Stimulated activated CD4-positive, alpha-beta T cell treated with anti-CD3 and anti-CD28 coated beads, TNF-alpha, amount 100 ng/mL, for 24 hours (primary cell): ENCODE measurements around the gene SREBF2.
A peak's percentile ranks its signal among the peaks of the same experiment; 100 is the strongest.
"Not testable (repeated sequence)": the region's sequence is repeated elsewhere in the genome, so short reads cannot be mapped to it uniquely, and the experiment has no call there.

Experiments used
- DNase-seq, 3 experiments: peaks; one replicate each; pipeline ENCODE4 v3.0.0-alpha.2; 2020; ENCODE audit warnings: low read depth in 3 of 3

Gene SREBF2

DNA sequence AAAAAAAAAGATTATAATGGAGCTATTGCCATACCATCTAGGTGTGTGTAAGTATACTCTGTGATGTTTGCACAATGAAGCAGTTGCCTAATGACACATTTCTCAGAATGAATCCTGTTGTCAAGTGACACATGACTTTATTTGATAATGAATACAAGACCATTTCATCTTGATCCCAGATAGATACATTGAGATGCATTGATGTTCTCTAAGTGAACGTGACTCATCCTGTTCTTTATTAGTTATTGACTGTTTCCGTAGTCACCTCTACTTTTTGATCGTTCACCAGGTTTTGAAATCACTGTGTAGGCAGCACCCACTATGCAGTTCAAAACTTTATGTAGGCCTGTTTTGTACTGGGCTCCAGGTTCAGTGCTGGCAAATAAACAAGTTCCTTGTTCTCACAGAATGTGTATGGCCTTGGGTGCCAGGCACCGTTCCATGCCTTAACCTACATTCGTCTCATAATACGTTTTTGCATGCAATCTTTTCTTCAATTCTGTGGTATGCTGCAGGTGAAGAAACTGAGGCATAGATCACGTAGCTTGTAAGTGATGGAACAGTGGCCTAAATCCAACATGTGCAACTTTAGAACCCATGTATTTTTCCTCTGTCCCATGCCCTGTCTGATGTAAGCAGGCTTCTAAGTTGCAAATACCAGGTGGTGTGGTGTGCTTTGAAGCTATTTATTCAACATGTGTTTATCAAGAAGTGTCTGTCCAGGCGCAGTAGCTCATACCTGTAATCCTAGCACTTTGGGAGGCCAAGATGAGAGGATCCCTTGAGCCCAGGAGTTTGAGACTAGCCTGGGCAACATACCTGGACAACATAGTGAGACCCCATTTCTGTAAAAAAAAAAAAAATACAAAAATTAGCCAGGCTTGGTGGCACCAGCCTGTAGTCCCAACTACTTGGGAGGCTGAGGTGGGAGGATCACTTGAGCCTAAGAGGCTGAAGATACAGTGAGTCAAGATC, 10.4 kb downstream of the SREBF2 start:
- DNase-seq: no peak

- no peak for DNase-seq
Observed at GRCh38 chr22:41844036-41844435, 11.1 kb downstream of the SREBF2 start.

DNA sequence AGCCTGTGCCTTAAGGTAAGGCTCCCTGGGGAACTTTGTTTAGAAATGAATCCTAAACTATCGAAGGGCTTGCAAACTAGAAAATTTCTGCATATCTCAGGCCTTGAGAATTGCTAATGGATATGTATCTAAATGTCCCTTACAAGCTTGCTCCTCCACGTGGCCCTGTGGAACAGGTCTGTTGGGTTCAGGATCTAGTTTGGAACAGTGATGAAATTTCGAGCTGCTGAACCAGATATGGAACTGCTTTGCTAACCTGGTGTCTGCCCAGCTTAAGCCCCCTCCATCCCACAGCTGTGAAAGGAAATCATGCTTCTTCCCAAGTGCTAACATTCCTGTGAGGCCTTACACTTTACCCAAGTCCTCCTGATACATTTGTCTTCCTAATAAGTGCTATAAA, 11.6 kb downstream of the SREBF2 start:
- no peak for DNase-seq

DNA sequence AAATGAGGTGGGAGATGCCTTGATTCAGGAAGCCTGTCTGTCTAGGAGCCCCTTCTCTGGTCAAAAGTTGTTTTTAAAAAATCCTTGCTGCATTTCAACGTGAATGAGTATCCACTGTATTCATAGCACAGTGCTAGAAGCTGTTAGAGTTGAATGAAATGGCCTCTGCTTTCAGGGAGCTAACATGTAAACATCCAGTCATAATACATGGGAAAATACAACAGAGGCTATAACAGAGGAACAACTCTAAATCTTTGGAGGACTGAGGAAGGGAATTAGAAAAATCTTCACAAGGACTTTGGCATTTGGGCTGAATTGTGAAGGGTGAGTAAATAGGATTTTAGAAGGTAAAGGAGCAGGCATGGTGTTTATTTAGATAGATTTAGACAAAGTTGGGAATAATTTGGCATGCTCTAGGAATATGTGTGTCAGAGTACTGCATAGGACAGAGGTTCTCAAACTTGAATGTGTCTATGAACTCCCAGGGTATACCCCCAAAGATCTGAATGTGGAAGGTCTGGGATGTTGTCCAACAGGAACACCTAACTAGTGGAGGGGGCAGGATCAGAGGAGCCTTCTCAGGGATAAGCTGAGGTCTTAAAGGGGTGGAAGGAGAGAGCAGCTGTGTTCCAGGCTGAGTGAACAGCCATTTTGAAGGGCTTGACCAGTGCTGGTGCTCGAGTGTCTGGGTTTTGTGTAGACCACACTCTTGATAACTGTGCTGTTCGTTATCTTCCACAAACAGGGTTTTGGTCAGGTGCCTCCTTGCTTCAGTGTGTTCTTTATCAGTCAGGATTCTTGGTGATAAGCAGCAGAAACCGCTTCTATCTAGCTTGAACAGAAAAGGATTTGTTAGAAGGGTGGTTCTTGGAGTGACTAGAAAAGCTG, 12.7 kb downstream of the SREBF2 start:
- DNase-seq: no peak

- no peak for DNase-seq
Observed at GRCh38 chr22:41846268-41846987, 13.5 kb downstream of the SREBF2 start.

GRCh38 chr22:41847300-41847699, 14.4 kb downstream of the SREBF2 start:
- no peak for DNase-seq

DNA sequence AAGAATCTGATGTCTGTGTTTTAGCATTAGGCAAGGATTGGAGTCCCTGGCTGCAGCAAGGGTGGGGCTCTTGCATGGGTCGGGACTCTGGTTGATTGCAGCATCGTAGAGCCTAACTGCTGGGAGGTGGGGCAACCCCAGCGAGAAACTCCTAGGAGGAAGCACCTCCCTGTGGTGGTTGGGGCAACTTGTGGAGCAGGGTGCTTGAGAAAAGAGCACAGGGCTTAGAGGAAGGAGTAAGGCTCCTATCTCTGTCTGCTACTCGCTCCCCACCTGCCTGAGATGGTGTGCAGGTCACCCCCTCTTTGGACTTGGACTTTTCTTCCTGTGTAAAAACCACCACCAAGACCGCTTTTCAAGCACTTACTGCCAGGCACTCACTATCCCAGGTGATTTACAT, 15.6 kb downstream of the SREBF2 start:
- DNase-seq: no peak

DNA sequence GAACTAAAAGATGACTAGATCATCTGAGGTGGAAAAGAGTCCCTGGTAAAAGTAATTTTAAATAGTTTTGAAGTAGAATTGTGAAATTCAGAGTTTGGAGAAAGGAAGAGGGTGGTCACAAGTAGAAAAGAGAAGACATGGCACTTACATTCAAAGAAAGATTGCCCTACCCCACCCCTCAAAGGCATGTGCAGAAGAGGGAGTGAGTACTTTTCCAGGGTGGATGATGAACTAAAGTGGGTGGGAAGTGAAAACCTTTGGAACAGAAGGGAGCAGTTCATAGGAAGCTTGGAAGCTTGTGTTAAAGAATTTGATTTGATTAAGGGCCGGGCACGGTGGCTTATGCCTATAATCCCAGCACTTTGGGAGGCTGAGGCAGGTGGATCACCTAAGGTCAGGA, 23.6 kb downstream of the SREBF2 start:
- DNase-seq: no peak

DNA sequence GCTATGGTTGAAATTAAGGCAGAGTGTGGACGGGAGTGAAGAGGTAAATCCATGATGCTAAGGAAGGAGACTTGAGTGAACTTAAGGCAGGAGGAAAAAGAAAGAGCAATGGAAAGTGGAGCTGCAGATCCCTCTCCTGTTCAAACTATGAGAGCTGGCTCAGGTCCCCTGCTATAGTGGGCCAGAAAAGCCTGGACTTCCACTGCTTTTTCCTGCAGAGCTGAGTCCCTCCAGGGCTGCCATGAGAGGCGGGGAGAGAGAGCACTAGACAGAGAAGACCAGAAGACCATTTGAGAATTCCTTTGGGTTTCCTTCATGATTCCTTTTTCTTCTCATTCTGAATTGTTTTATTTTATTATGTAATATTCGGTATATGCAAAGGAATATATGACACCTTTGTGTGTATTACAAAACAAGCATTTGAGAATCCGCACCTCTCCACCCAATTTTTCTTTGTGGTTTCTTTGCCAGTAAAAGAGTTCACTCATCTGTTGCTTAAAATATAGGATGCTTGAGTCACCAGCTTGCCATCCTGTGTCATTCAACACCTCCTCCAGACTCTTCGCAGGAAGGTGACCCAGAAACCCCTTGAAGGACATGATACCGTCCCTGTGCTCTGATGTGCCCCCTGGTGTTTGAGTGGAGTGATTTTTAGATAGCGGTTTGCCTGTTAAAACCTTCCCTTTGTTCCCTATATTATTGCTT, 24.4 kb downstream of the SREBF2 start:
- DNase-seq: peak; percentile 73 to 80 (median 78)

- DNase-seq: no peak
Observed at GRCh38 chr22:41857860-41858199, 24.9 kb downstream of the SREBF2 start.

DNA sequence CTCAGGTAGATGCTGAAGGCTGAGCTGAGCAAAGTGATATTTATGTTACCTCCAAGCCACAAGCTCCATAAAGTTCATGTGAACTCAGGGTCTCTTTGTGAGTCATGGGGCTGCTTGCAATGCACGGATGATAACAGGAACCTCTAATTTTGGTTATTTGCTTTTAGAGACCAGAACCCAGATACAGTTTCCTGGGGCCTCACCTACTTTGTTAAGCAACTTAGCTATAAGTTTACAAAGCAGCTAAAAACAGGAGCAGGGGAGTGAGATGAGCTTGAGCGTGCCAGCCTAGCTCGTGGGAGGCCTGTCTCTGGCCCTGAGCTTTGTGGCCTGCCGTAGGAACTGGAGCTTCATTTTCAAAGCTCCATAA, 29.2 kb downstream of the SREBF2 start:
- peak in 2 of 3 experiments; percentile 38 to 40 for DNase-seq

DNA sequence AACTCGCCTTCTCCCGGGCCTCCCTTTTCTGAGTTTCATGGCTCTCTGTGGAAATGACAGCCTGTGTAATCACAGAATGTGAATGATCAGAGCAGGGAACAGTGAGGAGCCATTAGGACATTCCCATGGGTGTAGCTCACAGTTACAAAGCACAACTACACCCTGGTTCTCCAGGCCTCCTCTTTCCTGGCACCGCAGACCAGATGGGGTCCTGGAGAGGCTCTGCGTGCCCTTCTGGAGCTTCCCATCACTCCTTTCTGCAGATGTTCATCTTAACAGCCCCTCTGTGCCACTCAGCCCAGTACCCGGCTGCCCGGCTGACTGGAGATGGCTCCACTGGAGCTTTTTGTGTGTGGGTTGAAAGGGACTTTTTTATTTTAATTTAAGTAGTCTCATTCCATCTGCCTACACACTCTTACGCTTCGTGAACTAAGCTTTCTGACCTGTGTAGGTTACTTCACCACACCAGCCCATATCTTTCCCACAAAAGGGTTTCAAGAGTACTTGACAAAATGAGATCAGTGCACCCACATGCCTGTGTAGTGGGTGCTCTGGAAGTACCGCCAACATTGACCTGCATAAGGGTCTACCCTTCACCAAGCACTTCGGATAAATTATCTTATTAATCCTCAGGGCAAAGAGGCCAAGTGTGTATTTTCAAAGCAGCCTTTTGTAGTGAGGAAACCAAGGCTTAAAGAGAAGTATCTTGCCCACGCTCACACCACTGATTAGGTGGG, 29.8 kb downstream of the SREBF2 start:
- peak in 2 of 3 experiments; percentile 56 to 61 for DNase-seq

- DNase-seq: no peak
Observed at GRCh38 chr22:41863472-41863871, 30.6 kb downstream of the SREBF2 start.

DNA sequence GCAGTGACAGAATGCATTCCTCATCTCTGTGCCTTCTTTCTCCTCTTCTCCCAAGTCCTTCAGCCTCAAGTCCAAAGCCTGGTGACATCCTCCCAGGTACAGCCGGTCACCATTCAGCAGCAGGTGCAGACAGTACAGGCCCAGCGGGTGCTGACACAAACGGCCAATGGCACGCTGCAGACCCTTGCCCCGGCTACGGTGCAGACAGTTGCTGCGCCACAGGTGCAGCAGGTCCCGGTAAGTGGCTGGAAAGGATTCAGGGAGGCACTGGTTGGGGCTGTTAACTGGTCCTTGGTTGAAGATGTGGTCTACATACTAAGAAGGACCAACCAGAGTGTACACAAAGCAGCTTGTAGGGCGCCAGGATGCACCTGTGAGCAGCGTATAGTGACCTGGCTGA, 35.7 kb downstream of the SREBF2 start:
- no peak for DNase-seq

DNA sequence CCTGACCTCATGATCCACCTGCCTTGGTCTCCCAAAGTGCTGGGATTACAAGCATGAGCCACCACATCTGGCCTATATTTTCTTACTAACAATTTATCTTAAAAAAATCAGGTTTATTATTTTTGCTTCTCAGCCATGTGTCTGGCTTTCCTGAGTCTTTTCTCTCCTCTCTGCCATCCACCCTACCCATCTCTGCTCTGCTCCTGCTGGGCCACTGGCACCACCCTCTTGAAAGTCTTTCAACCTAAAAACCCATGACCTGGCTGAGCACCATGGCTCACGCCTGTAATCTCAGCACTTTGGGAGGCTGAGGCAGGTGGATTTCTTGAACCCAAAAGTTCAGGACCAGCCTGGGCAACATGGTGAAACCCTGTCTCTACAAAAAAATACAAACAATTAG, 37.2 kb downstream of the SREBF2 start:
- DNase-seq: not testable (repeated sequence)

- no peak for DNase-seq
Observed at GRCh38 chr22:41870786-41871185, 37.9 kb downstream of the SREBF2 start.

DNA sequence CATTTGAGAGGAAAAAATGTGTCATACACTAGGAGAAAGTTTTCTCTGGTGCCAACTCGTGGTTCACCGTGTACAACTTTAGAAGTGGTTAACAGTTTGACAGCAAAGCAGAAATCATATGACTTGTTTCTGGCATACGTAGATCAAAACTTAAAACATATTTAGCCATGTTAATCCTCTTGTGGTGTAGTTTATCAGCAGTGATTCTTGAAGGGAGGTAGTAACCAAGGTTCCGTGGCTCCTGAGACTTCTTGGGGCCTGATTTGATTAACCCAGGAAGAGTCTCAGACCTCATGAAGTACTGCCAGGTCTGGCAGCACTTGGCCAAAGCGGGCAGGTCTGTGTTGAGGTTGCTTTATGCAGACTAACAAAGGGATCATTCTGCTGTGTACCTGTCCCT, 40.5 kb downstream of the SREBF2 start:
- peak in 1 of 3 experiments; percentile 21 for DNase-seq

- DNase-seq: no peak
Observed at GRCh38 chr22:41874090-41874489, 41.2 kb downstream of the SREBF2 start.

GRCh38 chr22:41875531-41876270, 42.8 kb downstream of the SREBF2 start:
- no peak for DNase-seq

DNA sequence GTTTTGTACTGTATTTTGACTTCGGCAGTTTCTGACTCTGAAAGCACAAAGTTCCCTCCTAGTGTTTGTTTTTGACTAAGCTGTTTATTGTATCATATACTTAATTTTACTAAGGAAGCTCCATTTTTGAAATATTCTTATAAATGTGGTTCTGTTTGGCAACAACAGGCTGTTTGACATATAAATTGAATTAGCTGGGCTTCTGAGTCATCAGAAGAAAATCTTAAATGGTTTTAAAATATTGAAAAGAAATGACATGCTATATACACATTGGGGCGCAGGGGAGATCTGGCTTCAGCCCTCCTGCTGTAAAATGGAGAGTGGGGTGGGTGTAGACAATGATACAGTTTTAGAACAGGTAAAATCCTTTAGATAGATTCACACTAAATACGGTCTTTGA, 43.4 kb downstream of the SREBF2 start:
- no peak for DNase-seq
